Measurements from ENCODE around the gene KLHL24.
"Not testable (repeated sequence)": the region's sequence is repeated elsewhere in the genome, so short reads cannot be mapped to it uniquely, and the experiment has no call there.

The KLHL24 gene

DNA sequence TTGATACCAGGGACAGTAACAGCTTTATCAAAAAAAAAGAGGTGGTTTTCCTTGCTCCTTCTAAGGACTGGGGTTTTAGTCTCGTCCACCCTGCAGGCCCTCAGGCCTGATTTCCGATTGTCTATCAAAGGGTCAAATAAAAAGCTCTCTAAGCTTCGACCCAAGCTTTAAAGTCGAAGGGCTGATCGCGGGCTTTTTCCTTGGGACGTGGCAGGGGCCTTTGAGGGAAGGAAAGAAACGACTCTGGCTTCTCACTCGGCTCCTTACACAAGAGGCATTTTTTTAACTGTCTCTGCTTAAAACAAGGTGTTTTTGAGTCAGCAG is 354 bp upstream of the KLHL24 start:
- no peak for DNase-seq

GRCh38 chr3:183636221-183637105 is 1.0 kb downstream of the KLHL24 start:
- DNase-seq = peak; percentile 96 to 97

- DNase-seq = no peak
These were observed 1.7 kb downstream of the KLHL24 start for GRCh38 chr3:183637106-183637486.

GRCh38 chr3:183637633-183638032 is 2.2 kb downstream of the KLHL24 start:
- not testable (repeated sequence) for DNase-seq

GRCh38 chr3:183638101-183638852 is 2.9 kb downstream of the KLHL24 start:
- no peak for DNase-seq

DNA sequence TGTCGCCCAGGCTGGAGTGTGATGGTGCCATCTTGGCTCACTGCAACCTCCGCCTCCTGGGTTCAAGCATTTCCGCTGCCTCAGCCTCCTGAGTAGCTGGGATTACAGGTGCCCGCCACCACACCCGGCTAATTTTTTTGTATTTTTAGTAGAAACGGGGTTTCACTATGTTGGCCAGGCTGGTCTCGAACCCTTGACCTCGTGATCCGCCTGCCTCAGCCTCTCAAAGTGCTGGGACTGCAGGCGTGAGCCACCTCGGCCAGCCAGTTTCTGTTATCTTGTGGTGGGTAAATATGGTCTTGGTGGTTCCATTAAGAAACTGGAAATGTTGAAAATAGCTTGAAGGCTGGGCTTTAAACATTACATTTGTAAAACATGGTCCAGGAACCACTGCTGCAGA is 5.2 kb downstream of the KLHL24 start:
- not testable (repeated sequence) for DNase-seq

- DNase-seq = no peak
These were observed 6.5 kb downstream of the KLHL24 start for GRCh38 chr3:183641882-183642281.

GRCh38 chr3:183644244-183644643 is 8.8 kb downstream of the KLHL24 start:
- peak in 1 of 2 donors; percentile 9 for DNase-seq

- DNase-seq = no peak
These were observed 9.8 kb downstream of the KLHL24 start for GRCh38 chr3:183645254-183645653.

GRCh38 chr3:183650554-183650953 is 15.1 kb downstream of the KLHL24 start:
- no peak for DNase-seq

- peak in 1 of 2 donors; percentile 10 for DNase-seq
These were observed 18.0 kb downstream of the KLHL24 start for GRCh38 chr3:183653209-183654064.

DNA sequence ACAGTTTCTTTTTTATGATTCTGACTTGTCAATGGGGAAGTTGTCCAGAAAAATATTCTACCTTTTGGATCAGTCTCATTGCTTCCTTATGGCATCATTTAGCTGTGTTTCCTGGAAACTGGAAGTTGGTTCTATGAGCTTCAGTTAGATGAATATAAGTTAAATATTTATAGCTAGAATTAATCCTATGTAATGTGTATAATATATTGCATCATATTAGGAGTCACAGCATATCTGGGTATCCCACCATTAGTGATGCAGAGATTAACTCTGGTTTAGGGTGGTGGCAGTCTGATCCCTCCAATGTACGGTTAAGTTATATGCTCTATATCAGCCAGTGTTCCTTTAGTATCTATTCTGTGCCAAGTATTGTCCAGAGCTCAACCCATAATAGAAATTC is 19.3 kb downstream of the KLHL24 start:
- DNase-seq = no peak

DNA sequence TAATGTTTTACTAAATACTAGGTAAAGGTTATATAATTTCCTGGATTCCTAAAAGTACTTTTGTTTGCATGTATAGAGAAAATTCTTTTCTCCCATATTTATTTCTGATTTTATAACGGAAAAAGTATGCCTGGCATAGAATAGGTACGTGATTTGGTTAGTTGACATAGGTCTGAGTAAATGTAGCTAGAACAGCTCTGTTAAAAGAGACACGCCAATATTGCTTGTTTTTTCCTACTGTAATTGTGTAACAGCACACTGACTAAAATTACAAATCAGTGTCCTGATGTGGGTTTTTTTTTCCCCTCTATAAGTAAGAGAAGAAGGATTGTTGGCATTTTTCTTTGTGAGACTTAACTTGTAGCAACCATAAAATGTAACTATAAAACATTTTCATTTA is 26.7 kb downstream of the KLHL24 start:
- DNase-seq = no peak

DNA sequence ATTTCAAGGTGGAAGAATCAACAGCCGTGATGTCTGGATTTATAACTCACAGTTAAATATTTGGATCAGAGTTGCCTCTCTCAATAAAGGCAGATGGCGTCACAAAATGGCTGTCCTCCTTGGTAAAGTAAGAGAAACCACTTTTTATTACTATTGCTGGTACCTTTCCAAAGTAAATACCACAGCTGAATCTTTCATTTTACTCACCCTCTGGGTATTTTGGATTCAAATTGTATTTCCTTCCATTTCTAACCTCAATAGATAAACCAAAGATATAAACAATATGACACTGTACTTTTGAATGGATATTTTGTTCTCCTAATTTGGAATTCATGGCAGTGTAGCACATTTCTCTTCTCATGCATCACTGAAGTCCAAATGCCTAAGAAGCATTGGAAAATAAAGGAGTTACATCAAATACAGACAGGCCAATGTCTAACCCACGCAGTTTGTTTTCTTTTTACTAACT is 29.5 kb downstream of the KLHL24 start:
- no peak for DNase-seq

- no peak for DNase-seq
These were observed 44.6 kb downstream of the KLHL24 start for GRCh38 chr3:183680061-183680460.

DNA sequence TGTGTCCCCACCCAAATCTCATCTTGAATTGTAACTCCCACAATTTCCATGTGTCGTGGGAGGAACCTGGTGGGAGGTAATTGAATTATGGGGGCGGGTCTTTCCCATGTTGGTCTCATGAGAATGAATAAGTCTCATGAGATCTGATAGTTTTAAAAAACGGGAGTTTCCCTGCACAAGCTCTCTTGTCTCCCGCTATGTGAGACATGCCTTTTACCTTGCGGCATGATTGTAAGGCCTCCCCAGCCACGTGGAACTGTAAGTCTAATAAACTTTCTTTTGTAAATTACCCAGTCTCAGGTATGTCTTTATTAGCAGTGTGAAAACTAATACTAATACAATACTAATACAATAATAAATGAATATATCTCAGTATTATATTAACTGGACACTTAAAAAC is 52.3 kb downstream of the KLHL24 start:
- no peak for DNase-seq

DNA sequence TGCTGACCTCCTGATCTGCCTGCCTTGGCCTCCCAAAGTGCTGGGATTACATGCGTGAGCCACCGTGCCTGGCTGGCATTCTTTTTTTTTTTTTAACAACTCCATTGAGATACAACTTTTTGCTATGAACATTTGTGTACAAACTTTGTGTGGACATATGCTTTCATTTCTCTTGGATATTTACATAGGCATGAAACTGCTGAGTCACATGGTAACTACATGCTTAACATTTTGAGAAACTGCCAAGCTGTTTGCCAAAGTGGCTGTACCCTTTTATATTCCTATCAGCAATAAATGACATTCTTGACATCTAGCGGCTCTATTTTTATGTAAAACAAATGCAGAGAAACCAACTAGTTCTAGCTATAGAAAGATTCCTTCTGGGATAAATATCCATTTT is 53.5 kb downstream of the KLHL24 start:
- DNase-seq = no peak

DNA sequence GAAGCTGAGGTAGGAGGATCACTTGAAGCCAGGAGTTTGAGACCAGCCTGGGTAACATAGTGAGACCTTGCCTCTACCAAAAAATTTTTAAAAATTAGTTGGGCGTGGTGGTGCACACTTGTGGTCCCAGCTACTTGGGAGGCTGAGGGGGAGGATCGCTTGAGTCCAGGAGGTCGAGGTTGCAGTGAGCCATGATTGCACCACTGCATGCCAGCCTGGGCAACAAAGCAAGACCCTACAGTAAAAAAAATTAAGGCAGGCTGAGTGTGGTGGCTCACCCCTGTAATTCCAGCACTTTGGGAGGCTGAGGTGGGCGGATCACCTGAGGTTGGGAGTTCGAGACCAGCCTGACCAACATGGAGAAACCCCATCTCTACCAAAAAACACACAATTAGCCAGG is 54.2 kb downstream of the KLHL24 start:
- not testable (repeated sequence) for DNase-seq

DNA sequence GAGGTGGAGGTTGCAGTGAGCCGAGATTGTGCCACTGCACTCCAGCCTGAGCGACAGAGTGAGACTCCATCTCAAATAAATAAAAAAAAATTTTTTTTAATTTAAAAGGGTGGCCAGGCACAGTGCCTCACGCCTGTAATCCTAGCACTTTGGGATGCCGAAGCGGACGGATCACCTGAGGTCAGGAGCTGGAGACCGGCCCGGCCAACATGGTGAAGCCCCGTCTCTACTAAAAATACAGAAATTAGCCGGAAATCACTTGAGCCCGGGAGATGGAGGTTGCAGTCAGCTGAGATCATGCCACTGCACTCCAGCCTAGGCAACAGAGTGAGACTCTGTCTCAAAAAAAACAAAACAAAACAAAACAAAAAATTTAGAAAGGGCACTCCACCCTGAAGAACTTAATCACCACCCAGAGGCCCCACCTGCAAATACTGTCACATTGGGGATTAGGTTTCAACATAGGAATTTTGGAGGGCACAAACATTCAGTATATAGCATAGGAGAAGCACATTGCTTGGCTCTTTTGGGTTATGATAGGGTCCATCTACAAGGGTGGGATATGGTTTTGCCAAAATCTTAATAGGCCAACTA is 55.1 kb downstream of the KLHL24 start:
- no peak for DNase-seq

DNA sequence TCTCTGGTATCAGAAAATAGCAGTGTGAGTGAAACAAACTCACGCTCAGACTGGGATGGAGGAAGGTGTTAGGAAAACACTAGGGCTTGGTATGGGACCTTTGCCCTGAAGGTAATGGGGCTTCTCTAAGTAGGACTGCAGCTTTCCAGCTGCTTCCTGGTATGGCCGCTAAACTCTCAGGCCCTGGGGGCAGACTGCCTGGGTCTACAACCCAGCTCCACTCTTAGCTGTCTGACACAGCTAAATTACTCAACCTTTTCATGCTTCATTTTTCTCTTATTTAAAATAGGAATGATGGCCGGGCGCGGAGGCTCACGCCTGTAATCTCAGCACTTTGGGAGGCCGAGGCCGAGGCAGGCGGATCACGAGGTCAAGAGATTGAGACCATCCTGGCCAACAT is 57.0 kb downstream of the KLHL24 start:
- no peak for DNase-seq

DNA sequence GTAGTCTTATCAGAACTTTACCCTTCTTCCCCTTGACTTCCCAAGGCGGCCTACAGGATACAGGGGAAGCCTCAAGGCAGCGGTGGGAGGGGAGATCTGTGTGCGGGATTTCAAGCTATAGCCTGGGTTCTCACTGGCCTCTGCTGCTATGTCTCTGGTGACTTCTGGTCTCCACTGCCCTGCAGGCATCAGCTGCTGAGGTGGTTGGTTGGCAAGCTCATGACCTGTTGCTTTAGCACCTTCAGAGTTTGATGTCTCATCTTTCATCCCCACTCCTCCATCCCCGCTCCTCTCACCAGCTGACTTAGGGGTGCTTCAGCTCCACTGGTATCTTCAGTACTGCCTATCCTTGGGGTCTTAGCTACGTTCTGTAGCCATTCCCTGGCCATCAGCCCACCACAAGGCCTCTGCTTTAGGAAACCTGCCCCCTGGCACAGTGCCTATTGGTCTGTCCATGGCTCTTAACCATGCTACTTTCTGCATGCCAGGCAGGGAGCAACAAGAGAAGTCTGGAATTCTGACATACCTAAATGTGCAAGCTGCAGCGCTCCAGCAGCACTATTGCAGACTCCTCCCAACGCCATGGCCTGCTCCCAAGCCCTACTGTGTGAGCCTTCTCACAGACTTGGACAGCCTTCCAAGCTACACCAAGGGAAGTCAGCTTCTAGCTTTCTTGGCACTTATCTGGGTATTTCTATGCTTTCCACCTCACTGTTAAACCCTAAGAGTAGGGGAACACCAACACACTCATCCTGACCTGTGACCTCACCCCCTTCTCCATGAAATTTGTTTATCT is 60.3 kb downstream of the KLHL24 start:
- no peak for DNase-seq

- DNase-seq = no peak
These were observed 61.7 kb downstream of the KLHL24 start for GRCh38 chr3:183697123-183697609.
